Measurements from ENCODE around the gene TBC1D9.

The TBC1D9 gene

GRCh38 chr4:140635606-140636005 lies 120.6 kb downstream of the TBC1D9 start:
- no peak overlapping the region for H3K27ac ChIP-seq
- DNase-seq (ENCODE audit: low read depth, low spot score): no peak
- H3K36me3 ChIP-seq (ENCODE audit: insufficient read depth, low read length): peaks cover 68% of the 10 kb centered on the region
- no peaks in the 10 kb centered on the region for H3K9me3 ChIP-seq (ENCODE audit: low read depth, low read length)
- TF ChIP-seq FOXP2 (optimal IDR thresholded peaks at IDR 0.05; ENCODE audit: control extremely low read depth, extremely low read length, insufficient read depth): no peak
- no peak for TF ChIP-seq EZH2 (IDR thresholded peaks at IDR 0.05)
- TF ChIP-seq POLR2AphosphoS5 (IDR thresholded peaks at IDR 0.05; ENCODE audit: borderline replicate concordance, low read depth, low read length): no peak
- H3K9ac ChIP-seq (ENCODE audit: insufficient read length): no peak overlapping the region
- no peak overlapping the region for H3K4me3 ChIP-seq

DNA sequence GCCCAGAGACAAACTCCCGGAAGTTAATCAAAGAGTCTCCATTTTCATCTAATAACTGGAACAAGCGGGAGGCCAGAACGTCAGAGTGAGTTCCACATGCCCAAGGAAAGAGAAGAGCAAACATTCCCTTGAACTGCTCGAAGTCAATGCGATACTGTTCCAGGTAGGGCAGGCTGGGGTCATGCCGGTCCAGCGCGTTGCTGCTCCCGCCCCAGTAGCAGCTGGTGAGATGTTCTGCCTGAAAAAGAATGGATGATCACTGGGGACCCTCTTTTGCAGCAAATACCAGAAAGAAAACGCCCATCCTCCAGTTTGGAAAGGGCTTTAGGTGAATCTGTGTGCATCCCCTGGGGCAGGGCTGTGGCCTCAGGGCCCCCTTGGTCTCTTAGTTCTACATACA lies 122.2 kb downstream of the TBC1D9 start:
- no peak for TF ChIP-seq POLR2AphosphoS5 (IDR thresholded peaks at IDR 0.05; ENCODE audit: borderline replicate concordance, low read depth, low read length)
- no peak for TF ChIP-seq FOXP2 (optimal IDR thresholded peaks at IDR 0.05; ENCODE audit: control extremely low read depth, extremely low read length, insufficient read depth)
- no peak for TF ChIP-seq EZH2 (IDR thresholded peaks at IDR 0.05)
- H3K4me3 ChIP-seq: no peak overlapping the region

DNA sequence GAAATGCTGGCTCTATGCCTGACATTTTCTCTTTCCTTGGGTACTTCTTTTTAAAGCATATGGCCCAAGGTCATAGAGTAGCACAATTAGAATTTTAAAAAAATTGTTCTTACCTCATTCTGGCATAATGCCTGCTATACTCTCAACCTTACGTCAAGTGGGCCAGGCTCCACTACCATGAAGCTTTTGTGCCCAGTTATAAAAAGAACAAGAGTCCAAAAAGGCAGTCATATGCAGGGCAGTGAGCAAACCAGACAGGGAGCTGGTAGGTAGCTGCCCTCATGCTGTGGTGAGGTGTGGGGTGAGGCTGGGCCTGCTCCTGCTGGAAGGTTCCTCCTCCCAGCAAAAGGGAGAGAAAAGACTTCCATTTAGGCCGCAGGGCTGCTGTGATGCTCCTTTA lies 123.1 kb downstream of the TBC1D9 start:
- Histone ChIP-seq H3K27ac (no peak overlapping the region), H3K9ac (ENCODE audit: insufficient read length) (no peak overlapping the region), H3K9me3 (ENCODE audit: low read depth, low read length) (no peaks in the 10 kb centered on the region), H3K4me3 (no peak overlapping the region), H3K36me3 (ENCODE audit: insufficient read depth, low read length) (peaks cover 56% of the 10 kb centered on the region)
- no peak for DNase-seq (ENCODE audit: low read depth, low spot score)
- no peak for TF ChIP-seq POLR2AphosphoS5 (IDR thresholded peaks at IDR 0.05; ENCODE audit: borderline replicate concordance, low read depth, low read length)
- TF ChIP-seq FOXP2 (optimal IDR thresholded peaks at IDR 0.05; ENCODE audit: control extremely low read depth, extremely low read length, insufficient read depth): no peak
- no peak for TF ChIP-seq EZH2 (IDR thresholded peaks at IDR 0.05)

More for the DNA sequence above, 122.2 kb downstream of the TBC1D9 start:
- Histone ChIP-seq H3K9ac (ENCODE audit: insufficient read length) (no peak overlapping the region), H3K36me3 (ENCODE audit: insufficient read depth, low read length) (peaks cover 57% of the 10 kb centered on the region), H3K9me3 (ENCODE audit: low read depth, low read length) (no peaks in the 10 kb centered on the region), H3K27ac (no peak overlapping the region)
- DNase-seq (ENCODE audit: low read depth, low spot score): no peak

DNA sequence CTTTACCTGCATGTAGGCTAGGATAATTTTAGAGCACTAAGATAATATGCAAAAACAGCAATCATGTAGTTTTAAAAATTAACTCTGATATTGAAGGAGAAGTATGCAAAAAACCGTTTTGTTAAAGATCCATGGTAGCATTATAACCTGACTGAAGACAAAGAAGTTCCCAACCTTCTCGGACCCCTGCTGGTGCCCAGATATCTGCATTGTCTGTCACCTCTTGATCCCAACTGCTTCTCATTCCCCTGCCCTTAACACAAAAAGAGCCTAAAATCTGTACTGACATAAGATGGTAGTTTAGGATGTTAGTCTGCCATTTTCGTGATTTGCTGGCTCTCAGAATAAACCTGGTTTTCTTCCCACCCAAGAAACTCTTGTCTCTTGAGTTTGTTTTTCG lies 125.9 kb downstream of the TBC1D9 start:
- no peak overlapping the region for H3K9ac ChIP-seq (ENCODE audit: insufficient read length)
- H3K4me3 ChIP-seq: no peak overlapping the region
- H3K9me3 ChIP-seq (ENCODE audit: low read depth, low read length): no peaks in the 10 kb centered on the region
- DNase-seq (ENCODE audit: low read depth, low spot score): no peak
- no peak overlapping the region for H3K27ac ChIP-seq
- TF ChIP-seq FOXP2 (optimal IDR thresholded peaks at IDR 0.05; ENCODE audit: control extremely low read depth, extremely low read length, insufficient read depth) (no peak), POLR2AphosphoS5 (IDR thresholded peaks at IDR 0.05; ENCODE audit: borderline replicate concordance, low read depth, low read length) (no peak), EZH2 (IDR thresholded peaks at IDR 0.05) (no peak)
- peaks cover 62% of the 10 kb centered on the region for H3K36me3 ChIP-seq (ENCODE audit: insufficient read depth, low read length)

GRCh38 chr4:140628016-140628415 lies 128.2 kb downstream of the TBC1D9 start:
- Histone ChIP-seq H3K36me3 (ENCODE audit: insufficient read depth, low read length) (peaks cover 63% of the 10 kb centered on the region), H3K4me3 (no peak overlapping the region), H3K27ac (no peak overlapping the region), H3K9ac (ENCODE audit: insufficient read length) (no peak overlapping the region), H3K9me3 (ENCODE audit: low read depth, low read length) (no peaks in the 10 kb centered on the region)
- TF ChIP-seq POLR2AphosphoS5 (IDR thresholded peaks at IDR 0.05; ENCODE audit: borderline replicate concordance, low read depth, low read length): no peak
- TF ChIP-seq EZH2 (IDR thresholded peaks at IDR 0.05): no peak
- TF ChIP-seq FOXP2 (optimal IDR thresholded peaks at IDR 0.05; ENCODE audit: control extremely low read depth, extremely low read length, insufficient read depth): no peak
- DNase-seq (ENCODE audit: low read depth, low spot score): no peak

GRCh38 chr4:140626661-140627376 lies 129.4 kb downstream of the TBC1D9 start:
- no peaks in the 10 kb centered on the region for H3K9me3 ChIP-seq (ENCODE audit: low read depth, low read length)
- H3K27ac ChIP-seq: peak overlapping the region; percentile 53
- TF ChIP-seq POLR2AphosphoS5 (IDR thresholded peaks at IDR 0.05; ENCODE audit: borderline replicate concordance, low read depth, low read length): no peak
- H3K9ac ChIP-seq (ENCODE audit: insufficient read length): no peak overlapping the region
- peaks cover 65% of the 10 kb centered on the region for H3K36me3 ChIP-seq (ENCODE audit: insufficient read depth, low read length)
- H3K4me3 ChIP-seq: no peak overlapping the region
- no peak for DNase-seq (ENCODE audit: low read depth, low spot score)

DNA sequence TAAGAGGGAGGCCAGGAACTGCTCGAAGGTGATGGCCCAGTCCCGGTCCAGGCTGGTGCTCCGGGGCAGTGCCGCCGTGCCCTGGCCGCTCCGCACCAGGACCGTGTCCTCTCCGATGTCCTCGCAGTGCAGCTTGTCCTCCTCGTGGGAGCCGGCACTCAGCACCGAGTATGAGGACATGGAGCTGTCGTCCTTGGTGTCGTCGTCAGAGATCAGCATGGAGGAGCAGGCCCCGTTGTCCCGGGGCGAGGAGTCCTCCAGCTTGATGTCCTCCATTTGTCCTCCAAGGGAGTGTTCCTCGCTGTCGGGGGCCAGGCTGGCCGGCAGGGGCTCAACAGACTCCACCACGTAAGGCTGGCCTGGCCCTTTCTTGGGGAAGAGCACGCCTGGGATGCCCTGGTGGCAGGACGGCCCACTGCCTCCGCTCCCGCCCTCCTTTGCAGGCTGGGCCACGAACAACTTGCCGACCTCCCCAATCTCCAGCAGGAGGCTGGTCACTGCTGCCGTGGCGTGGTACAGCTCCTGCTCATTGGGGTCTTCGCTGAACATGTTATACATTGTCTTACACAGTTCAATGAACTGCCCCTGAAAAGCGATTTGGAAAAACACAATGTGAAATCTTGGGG lies 133.7 kb downstream of the TBC1D9 start:
- DNase-seq (ENCODE audit: low read depth, low spot score): no peak
- Histone ChIP-seq H3K4me3 (no peak overlapping the region), H3K9me3 (ENCODE audit: low read depth, low read length) (no peaks in the 10 kb centered on the region), H3K36me3 (ENCODE audit: insufficient read depth, low read length) (peaks cover 50% of the 10 kb centered on the region), H3K9ac (ENCODE audit: insufficient read length) (no peak overlapping the region), H3K27ac (no peak overlapping the region)
- no peak for TF ChIP-seq EZH2 (IDR thresholded peaks at IDR 0.05)
- no peak for TF ChIP-seq POLR2AphosphoS5 (IDR thresholded peaks at IDR 0.05; ENCODE audit: borderline replicate concordance, low read depth, low read length)
- TF ChIP-seq FOXP2 (optimal IDR thresholded peaks at IDR 0.05; ENCODE audit: control extremely low read depth, extremely low read length, insufficient read depth): no peak

GRCh38 chr4:140621161-140621560 lies 135.0 kb downstream of the TBC1D9 start:
- H3K4me3 ChIP-seq: no peak overlapping the region
- H3K9ac ChIP-seq (ENCODE audit: insufficient read length): no peak overlapping the region
- H3K9me3 ChIP-seq (ENCODE audit: low read depth, low read length): no peaks in the 10 kb centered on the region
- peaks cover 41% of the 10 kb centered on the region for H3K36me3 ChIP-seq (ENCODE audit: insufficient read depth, low read length)
- TF ChIP-seq POLR2AphosphoS5 (IDR thresholded peaks at IDR 0.05; ENCODE audit: borderline replicate concordance, low read depth, low read length): no peak
- no peak for TF ChIP-seq EZH2 (IDR thresholded peaks at IDR 0.05)
- TF ChIP-seq FOXP2 (optimal IDR thresholded peaks at IDR 0.05; ENCODE audit: control extremely low read depth, extremely low read length, insufficient read depth): no peak
- no peak for DNase-seq (ENCODE audit: low read depth, low spot score)
- 0 out of 2 replicates have a peak overlapping the region, but pooled peaks have one; percentile 34 for H3K27ac ChIP-seq
